HG03558 (cell line): ENCODE results near the gene ADK.

Experiments used
- ATAC-seq: cut with Tn5 transposase; IDR thresholded peaks from one replicate; pipeline ENCODE4 v1.9.1; 2021; ENCODE audit warnings: moderate number of reproducible peaks; ENCODE audit not compliant: unreplicated experiment; ENCODE audit errors: extremely low read depth

ADK gene

GRCh38 chr10:74746813-74747212 lies 595.8 kb downstream of the ADK start:
- no peak for ATAC-seq

- ATAC-seq = no peak
These were observed 597.5 kb downstream of the ADK start for GRCh38 chr10:74748468-74749031.

DNA sequence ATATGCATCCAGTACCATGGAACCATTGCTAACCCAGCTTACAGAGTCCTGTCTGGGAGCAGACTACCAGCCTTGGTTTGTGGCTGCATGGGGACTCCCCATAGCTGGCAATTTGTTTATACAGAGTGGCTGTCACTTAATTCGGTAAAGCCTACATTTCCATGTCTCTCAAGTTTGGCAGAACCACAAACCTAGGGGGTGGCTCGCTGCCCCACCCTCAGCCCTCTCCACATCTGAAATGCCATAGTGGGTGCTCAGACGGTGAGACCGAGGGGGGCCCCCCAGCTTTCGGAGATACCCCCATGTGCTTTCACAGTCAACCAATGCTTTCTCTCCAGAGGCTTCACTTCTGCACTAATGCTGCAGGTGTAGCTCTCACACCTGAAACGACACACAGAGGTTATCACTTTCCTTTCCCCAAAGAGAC lies 599.8 kb downstream of the ADK start:
- ATAC-seq = no peak

DNA sequence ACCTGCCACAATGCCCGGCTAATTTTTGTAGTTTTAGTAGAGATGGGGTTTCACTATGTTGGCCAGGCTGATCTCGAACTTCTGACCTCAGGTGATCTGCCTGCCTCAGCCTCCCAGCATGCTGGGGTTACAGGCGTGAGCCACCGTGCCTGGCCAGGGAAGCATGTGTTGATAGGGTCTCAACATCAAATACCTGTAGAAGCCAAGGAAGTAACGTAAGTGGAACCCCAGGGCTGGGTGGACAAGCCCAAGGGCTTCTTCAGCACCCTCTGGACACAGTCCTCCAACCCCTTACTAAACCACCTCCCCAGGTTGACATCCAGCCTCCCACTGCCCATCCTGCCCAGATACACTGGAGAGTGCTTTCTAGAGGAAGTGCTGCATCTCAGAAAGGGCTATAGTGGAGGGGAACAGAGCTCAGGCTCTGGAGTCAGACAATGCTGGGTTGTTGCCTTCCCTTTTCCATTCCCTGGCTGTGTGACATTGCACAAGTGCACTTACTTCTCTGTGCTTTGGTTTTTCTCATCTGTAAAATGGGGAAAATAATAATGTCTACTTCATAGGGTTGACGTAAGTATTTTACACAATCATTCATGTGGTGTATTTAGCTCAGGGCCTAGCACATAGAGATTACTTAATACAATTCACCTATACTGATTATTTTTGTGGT lies 601.5 kb downstream of the ADK start:
- ATAC-seq = no peak

GRCh38 chr10:74753442-74754211 lies 602.6 kb downstream of the ADK start:
- no peak for ATAC-seq

DNA sequence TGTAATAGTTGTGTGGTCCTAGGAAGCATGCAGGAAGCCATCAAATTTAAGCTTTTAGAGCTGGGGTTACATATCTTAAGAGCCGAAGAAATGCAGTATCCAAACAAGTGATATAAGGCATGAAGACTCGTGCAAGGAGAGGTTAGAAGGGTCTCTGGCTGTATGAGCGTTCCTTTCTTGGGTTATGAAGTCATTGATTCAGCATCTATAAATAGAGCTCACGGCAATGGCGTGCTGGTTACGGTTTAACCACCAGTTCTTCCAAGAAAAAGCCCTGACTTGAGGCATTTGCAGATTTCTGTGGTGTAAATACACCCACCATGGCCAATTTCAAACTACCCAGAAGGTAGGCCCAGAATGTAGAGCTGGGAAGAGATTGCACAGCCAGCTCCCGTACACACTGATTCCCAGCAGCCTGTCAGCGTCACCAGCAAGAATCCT lies 603.4 kb downstream of the ADK start:
- ATAC-seq = no peak

DNA sequence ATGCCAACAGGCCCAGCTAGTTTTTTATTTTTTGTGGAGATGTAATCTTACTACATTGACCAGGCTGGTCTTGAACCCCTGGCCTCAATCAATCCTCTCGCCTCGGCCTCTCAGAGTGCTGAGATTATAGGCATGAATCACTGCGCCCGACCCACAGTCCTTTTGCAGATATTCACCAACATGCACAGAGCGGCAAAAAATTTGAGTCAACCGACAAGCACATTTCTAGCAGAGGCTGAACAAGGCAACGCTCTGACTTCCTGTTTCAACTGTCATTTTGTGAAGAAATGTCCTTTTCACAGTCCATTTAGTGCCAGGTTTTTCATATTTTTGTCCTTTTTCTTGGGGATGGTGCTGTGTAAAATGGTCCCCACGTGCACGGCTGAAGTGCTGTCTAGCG lies 604.3 kb downstream of the ADK start:
- ATAC-seq = no peak
